Calu3 (cell line): ENCODE results near the gene SLC12A3. TPM values are rescaled to one million over a fixed set of nuclear protein-coding genes. Genes with fewer than 3 reads are reported as not detected.
A peak's percentile ranks its signal among the peaks of the same experiment; 100 is the strongest.
"Not testable (repeated sequence)": the region's sequence is repeated elsewhere in the genome, so short reads cannot be mapped to it uniquely, and the experiment has no call there.

Experiments
- BruUV-seq: library from RNA; stranded (reverse); fragments of 400-500 nt; replicated peaks from 2 replicates; lab custom pipeline; 2021; lab: Mats Ljungman, UMichigan
- CTCF ChIA-PET: fragments of 300-600 bp; sonication (Branson Sonifier 250); formaldehyde crosslinking; loops from one replicate; lab custom pipeline; 2022; ENCODE audit warnings: antibody characterized with exemption; lab: Charles Lee
- DNase-seq: peaks from one replicate; pipeline ENCODE4 v3.0.0; 2022
- H3K27ac Mint-ChIP-seq: one replicate; pipeline ENCODE4 v1.8.0; 2022; ENCODE audit warnings: mixed read lengths; ENCODE audit not compliant: unreplicated experiment
- H3K27me3 Mint-ChIP-seq: one replicate; pipeline ENCODE4 v1.8.0; 2022; ENCODE audit warnings: mixed read lengths; ENCODE audit not compliant: unreplicated experiment
- H3K36me3 Mint-ChIP-seq: one replicate; pipeline ENCODE4 v1.8.0; 2022; ENCODE audit warnings: mild to moderate bottlenecking, moderate library complexity, mixed read lengths; ENCODE audit not compliant: insufficient read depth, unreplicated experiment
- H3K4me1 Mint-ChIP-seq: one replicate; pipeline ENCODE4 v1.8.0; 2022; ENCODE audit warnings: mild to moderate bottlenecking, low read depth, mixed read lengths; ENCODE audit not compliant: unreplicated experiment
- H3K4me3 Mint-ChIP-seq: one replicate; pipeline ENCODE4 v1.8.0; 2022; ENCODE audit warnings: mild to moderate bottlenecking, low read depth, moderate library complexity, mixed read lengths; ENCODE audit not compliant: unreplicated experiment
- H3K9me3 Mint-ChIP-seq: one replicate; pipeline ENCODE4 v1.8.0; 2022; ENCODE audit warnings: low read depth, mixed read lengths; ENCODE audit not compliant: unreplicated experiment
- CTCF ChIP-seq: fragments of 200-600 bp; IDR thresholded peaks from one replicate; pipeline ENCODE4 v1.8.0; 2022; ENCODE audit warnings: antibody characterized with exemption; ENCODE audit not compliant: unreplicated experiment
- intact Hi-C: fragments of 100-400 bp; cut with micrococcal nuclease; formaldehyde crosslinking; loops from one replicate; pipeline ENCODE4 v1.10.0; 2022; ENCODE audit not compliant: unreplicated experiment
- total RNA-seq: library from RNA; stranded (reverse); gene quantifications from 2 replicates; pipeline ENCODE4 v1.2.3, GENCODE V29; 2022

SLC12A3 gene
- total RNA-seq, 1 experiment from 2014 or later = not detected

GRCh38 chr16:56865394-56866062, 521 bp downstream of the SLC12A3 start:
- Mint-ChIP-seq H3K4me3 (no peak overlapping the region), H3K36me3 (no peaks in the 10 kb centered on the region), H3K27ac (no peak overlapping the region), H3K27me3 (no peaks in the 10 kb centered on the region), H3K4me1 (peaks cover 8% of the 10 kb centered on the region), H3K9me3 (no peaks in the 10 kb centered on the region)
- BruUV-seq = no TSS peak
- no peak for TF ChIP-seq CTCF
- intact Hi-C loops = loop anchor here (5.0 to 10.0 kb wide), 2 partner anchors 69 to 302 kb away; partner anchors contain the start of gene HERPUD1
- CTCF ChIA-PET = no interaction called here
- no peak for DNase-seq

DNA sequence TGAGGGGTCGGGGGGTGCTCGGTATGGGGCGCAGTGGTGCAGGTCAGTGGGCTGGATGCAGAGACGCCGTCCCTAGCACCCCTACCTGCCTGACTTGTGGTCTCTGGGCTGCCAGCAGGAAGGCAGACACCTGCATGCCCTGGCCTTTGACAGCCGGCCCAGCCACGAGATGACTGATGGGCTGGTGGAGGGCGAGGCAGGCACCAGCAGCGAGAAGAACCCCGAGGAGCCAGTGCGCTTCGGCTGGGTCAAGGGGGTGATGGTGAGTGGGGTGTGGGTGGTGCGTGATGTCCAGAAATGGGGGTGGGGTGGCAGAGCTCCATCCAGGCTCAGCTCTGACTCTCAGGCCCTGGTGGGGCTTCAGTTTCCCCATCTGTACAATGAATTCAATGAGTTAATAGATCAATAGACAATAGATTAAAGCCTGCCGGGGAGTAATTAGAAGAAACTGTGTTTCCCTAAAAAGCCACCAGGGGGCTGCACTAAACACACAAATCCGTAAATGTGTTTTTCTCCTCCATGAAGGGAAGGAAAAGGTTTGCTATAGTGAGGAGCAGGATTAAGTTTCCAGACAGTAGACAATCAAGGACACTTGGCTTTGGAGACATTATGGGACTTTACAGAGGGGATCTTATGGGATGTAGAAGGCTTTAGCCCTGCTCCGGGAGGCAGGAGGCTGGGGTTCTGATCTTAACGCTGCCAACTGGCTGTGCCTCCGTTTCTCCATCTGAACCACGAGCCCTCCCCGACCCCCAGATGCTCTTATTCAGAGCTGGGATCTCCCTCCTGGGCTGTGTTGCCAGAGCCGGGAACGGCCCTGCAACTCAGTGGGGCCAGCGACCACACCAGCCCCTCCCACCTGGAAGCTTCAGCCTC, 2.2 kb downstream of the SLC12A3 start:
- BruUV-seq = no TSS peak
- peak; percentile 66 for TF ChIP-seq CTCF
- no peak overlapping the region for H3K4me3 Mint-ChIP-seq
- no peak overlapping the region for H3K27ac Mint-ChIP-seq
- intact Hi-C loops = loop anchor here (5.0 to 10.0 kb wide), 2 partner anchors 68 to 300 kb away; partner anchors contain the start of gene HERPUD1
- no peaks in the 10 kb centered on the region for H3K4me1 Mint-ChIP-seq
- no peaks in the 10 kb centered on the region for H3K36me3 Mint-ChIP-seq
- CTCF ChIA-PET = no interaction called here
- no peaks in the 10 kb centered on the region for H3K27me3 Mint-ChIP-seq
- DNase-seq = peak; percentile 48
- no peaks in the 10 kb centered on the region for H3K9me3 Mint-ChIP-seq

DNA sequence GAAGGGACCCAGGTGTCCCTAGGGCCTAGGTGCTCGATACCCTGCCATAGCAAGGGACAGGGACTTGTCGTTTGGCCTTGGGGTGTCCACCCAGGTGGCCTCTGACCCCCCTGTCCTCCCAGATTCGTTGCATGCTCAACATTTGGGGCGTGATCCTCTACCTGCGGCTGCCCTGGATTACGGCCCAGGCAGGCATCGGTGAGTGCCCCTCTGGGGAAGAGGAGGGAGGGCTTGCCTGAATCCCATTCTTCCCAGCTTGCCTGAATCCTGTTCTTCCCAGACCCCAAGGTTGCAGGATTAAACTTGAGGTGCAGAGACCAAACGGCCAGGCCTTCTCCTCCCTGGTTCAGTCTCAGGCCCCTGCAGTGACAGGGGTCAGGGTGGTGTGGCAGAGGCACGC, 3.2 kb downstream of the SLC12A3 start:
- BruUV-seq = no TSS peak
- CTCF ChIA-PET = no interaction called here

GRCh38 chr16:56868766-56869165, 3.8 kb downstream of the SLC12A3 start:
- not testable (repeated sequence) for H3K27ac Mint-ChIP-seq, H3K27me3 Mint-ChIP-seq, H3K36me3 Mint-ChIP-seq

More for the DNA sequence above, 3.2 kb downstream of the SLC12A3 start:
- Mint-ChIP-seq H3K4me3 (no peak overlapping the region), H3K9me3 (no peaks in the 10 kb centered on the region), H3K27ac (no peak overlapping the region), H3K4me1 (no peaks in the 10 kb centered on the region), H3K27me3 (no peaks in the 10 kb centered on the region), H3K36me3 (no peaks in the 10 kb centered on the region)
- no peak for TF ChIP-seq CTCF
- DNase-seq = no peak
- intact Hi-C loops = loop anchor here (5.0 to 10.0 kb wide), 2 partner anchors 67 to 299 kb away; partner anchors contain the start of gene HERPUD1

More at GRCh38 chr16:56868766-56869165, 3.8 kb downstream of the SLC12A3 start:
- not testable (repeated sequence) for BruUV-seq, H3K4me1 Mint-ChIP-seq, DNase-seq, H3K4me3 Mint-ChIP-seq, H3K9me3 Mint-ChIP-seq
- intact Hi-C loops = loop anchor here (5.0 to 10.0 kb wide), 2 partner anchors 66 to 299 kb away; partner anchors contain the start of gene HERPUD1
- CTCF ChIA-PET = interaction anchor here (0.6 to 1.2 kb wide), 2 partner anchors 13 to 26 kb away, joined by 3 read pairs; no protein-coding TSS in a partner anchor
